ENCODE results near the gene ZDHHC12.

The ZDHHC12 gene

GRCh38 chr9:128729766-128730517 is 6.0 kb upstream of the ZDHHC12 start:
- no peak for DNase-seq (ENCODE audit: low read depth in 2 of 2)

GRCh38 chr9:128729302-128729701 is 5.4 kb upstream of the ZDHHC12 start:
- DNase-seq (ENCODE audit: low read depth in 2 of 2) = no peak

- DNase-seq (ENCODE audit: low read depth in 2 of 2) = no peak
Observed at GRCh38 chr9:128728298-128728697, 4.4 kb upstream of the ZDHHC12 start.

DNA sequence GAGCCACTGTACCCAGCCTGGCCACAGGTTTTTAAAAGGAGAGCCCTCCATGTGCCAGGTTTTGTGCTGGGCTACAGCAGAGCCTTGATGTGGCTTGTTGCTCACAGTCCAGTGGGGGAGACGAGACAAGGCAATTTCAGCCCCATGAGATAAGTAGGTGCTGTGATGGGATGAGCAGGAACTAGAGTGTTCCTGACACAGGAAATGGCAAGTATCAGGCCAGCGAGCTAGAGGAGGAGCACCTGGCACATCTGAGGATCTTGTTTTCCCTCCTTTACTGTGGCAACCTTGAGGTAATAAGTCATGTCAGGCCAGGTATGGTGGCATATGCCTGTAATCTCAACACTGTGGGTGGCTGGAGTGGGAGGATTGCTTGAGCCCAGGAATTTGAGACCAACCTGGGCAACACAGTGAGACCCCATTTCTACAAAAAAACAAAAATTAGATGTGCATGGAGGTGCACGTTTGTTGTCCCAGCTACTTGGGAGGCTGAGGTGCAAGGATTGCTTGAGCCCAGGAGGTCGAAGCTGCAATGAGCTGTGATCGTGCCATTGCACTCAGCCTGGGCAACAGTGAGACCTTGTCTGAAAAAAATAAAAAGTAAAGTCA is 3.8 kb upstream of the ZDHHC12 start:
- no peak for DNase-seq (ENCODE audit: low read depth in 2 of 2)

DNA sequence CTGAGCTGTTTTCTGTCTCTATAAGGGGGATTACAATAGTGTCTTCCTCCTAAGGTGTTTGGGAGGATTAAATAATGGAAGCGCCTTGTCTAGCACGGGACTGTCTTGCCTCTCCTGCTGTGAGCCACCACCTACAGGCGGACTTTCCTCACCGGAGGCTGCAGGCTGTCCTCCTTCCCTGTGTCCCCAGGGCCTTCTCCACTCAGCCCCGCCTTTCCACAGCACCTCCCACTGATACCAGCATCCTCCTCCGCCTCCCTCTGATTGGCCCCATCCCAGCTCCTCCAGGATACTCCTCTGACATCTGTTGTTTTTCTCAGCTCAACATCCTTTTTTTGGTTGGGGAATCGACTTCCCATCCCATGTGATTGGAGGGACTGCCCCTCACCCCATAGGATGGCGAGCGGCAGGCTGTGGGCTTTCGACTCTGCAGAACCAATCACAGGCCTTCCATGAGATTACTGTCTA is 851 bp upstream of the ZDHHC12 start:
- no peak for DNase-seq (ENCODE audit: low read depth in 2 of 2)

- no peak for DNase-seq (ENCODE audit: low read depth in 2 of 2)
Observed at GRCh38 chr9:128723352-128723865, 518 bp downstream of the ZDHHC12 start.

GRCh38 chr9:128722380-128723351 is 1.3 kb downstream of the ZDHHC12 start:
- no peak for DNase-seq (ENCODE audit: low read depth in 2 of 2)

GRCh38 chr9:128721487-128722010 is 2.4 kb downstream of the ZDHHC12 start:
- DNase-seq (ENCODE audit: low read depth in 2 of 2) = no peak

GRCh38 chr9:128720841-128721486 is 3.0 kb downstream of the ZDHHC12 start:
- DNase-seq (ENCODE audit: low read depth in 2 of 2) = no peak

GRCh38 chr9:128719919-128720605 is 3.9 kb downstream of the ZDHHC12 start:
- DNase-seq (ENCODE audit: low read depth in 2 of 2) = no peak

DNA sequence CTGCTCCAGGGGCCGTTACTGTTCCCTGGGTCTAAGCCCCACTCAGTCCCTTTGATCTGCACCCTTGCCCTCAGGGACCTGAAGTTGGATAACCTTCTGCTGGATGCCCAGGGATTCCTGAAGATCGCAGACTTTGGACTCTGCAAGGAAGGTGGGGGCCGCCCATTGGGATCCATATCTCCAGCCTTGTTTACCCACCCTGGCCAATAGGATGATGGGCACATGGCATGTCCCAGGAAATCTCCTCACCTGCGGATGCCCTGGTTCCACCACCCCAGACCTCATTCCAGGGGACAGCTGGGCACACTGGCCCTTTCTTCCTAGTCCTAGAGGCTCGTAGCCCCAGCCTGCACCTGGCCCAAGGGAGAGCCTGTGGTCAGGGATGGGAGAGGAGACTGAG is 5.5 kb downstream of the ZDHHC12 start:
- no peak for DNase-seq (ENCODE audit: low read depth in 2 of 2)

DNA sequence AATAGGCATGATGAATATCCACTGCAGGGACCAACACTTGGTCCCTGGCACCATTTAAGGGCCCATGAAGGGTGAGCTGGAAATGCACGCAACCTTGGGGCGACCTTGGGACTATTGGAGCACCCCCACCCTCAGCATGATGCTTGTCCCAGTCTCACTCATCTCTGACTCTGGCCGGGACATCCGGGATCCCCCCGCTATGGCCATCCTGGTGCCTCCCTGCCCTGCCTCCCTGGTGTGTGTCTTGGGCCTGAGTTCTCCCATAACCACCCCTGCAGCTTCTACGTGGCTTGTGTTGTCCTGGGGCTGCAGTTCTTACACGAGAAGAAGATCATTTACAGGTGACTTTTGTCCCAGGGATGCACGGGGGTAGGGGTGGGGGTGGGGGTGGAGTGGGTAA is 5.9 kb downstream of the ZDHHC12 start:
- no peak for DNase-seq (ENCODE audit: low read depth in 2 of 2)

- no peak for DNase-seq (ENCODE audit: low read depth in 2 of 2)
Observed at GRCh38 chr9:128716581-128717254, 7.2 kb downstream of the ZDHHC12 start.

- no peak for DNase-seq (ENCODE audit: low read depth in 2 of 2)
Observed at GRCh38 chr9:128715436-128715750, 8.5 kb downstream of the ZDHHC12 start.

DNA sequence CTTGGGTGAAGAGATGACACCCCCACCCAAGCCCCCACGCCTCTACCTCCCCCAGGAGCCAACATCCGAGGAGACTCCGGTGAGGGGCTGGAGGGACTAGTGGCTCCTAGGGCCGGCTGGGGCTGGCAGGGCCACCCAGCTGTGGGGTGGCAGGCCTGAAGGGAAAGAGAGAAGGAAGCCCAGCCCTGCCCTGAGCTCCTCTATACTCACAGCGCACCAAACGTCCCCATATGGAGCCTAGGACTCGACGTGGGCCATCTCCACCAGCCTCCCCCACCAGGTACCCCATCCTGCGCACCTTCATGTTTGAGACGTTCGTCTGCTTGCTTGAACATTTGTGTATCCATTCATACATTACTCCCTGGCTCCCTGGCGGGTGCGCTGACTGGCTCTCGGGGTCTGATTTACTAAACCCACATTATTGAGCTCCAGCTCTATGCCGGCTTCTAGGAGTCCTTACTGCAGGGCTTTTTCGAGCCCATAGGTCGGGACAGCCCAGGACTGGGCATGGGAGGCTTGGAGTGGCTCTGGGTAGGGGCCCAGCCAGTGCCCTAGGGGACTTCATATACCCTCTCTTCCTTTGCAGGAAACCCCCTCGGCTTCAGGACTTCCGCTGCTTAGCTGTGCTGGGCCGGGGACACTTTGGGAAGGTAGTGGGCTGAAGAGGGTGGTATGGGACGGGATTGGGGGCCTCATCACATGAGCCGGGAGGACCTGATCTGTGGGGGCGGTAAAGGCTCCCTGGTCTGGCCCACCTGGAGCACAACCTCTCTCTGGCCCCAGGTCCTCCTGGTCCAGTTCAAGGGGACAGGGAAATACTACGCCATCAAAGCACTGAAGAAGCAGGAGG is 9.1 kb downstream of the ZDHHC12 start:
- DNase-seq (ENCODE audit: low read depth in 2 of 2) = no peak

DNA sequence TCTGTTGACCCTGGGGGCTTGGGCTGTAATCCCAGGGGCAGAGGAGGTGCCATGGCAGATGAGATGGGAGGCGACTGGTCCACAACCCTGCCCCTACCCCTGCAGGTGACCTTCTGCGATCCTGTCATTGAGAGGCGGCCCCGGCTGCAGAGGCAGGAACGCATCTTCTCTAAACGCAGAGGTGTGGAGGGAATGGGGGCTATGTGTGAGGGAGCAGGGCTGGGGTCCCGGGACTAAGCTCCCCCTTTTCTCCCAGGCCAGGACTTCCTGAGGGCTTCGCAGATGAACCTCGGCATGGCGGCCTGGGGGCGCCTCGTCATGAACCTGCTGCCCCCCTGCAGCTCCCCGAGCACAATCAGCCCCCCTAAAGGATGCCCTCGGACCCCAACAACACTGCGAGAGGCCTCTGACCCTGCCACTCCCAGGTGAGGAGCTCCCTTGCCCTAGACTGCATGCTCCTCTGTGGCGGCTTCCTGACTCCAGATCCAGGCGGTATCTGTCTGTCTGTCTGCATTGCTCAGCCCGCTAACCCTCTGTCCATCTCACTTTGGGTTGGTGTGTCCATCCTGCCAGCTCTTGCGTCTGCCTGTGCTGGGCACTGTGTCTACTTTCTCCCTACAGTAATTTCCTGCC is 9.9 kb downstream of the ZDHHC12 start:
- no peak for DNase-seq (ENCODE audit: low read depth in 2 of 2)

DNA sequence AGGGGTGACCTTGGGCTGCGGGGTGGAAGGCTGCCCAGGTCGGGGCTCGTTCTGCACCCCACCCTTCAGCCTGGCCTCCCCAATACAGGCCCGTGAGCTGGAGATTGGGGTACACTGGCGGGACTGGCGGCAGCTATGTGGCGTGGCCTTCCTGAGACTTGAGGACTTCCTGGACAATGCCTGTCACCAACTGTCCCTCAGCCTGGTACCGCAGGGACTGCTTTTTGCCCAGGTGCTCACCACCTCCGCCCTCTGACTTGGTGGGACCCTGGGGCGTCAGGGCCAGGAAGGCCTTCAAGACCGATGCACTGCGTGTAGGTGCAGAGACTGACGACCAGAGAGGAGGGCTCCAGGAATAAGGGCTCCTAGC is 10.5 kb downstream of the ZDHHC12 start:
- DNase-seq (ENCODE audit: low read depth in 2 of 2) = no peak

GRCh38 chr9:128712451-128713410 is 11.2 kb downstream of the ZDHHC12 start:
- no peak for DNase-seq (ENCODE audit: low read depth in 2 of 2)

All from stimulated activated CD8-positive, alpha-beta memory T cell treated with anti-CD3 and anti-CD28 coated beads, Interleukin-7, amount 100 ng/mL, for 4 hours (primary cell).